ENCODE results near the gene AKAP8.

The AKAP8 gene

DNA sequence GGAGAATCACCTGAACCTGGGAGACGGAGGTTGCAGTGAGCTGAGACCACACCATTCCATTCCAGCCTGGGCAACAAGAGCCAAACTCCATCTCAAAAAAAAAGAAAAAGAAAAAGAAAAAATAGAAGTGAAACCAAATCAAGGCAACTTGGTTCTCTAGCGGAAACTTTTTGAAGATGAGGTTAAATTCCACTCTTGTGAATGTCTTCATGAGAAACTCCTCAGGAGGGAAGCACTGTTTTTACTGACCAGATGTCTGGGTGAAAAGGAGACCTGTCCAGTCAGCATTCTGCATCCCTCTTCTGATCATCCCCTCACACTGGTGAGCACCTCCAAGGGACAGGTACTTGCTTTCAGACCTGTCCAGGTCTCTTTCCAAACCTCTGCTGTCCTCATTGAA, 63.1 kb downstream of the AKAP8 start:
- no peak overlapping the region for H3K23ac ChIP-seq (ENCODE audit: low read length in 2 of 2)
- H3K27me3 ChIP-seq (ENCODE audit: control insufficient read depth in 1 of 2, insufficient read depth in 1 of 2, low read length in 2 of 2): no peaks in the 10 kb centered on the region
- H3K14ac ChIP-seq (ENCODE audit: low read length in 2 of 2): no peak overlapping the region
- 100% methylated on average over 1 of the region's 2 CpGs for WGBS
- no peaks in the 10 kb centered on the region for H3K9me3 ChIP-seq (ENCODE audit: control insufficient read depth, low read length)
- no peak overlapping the region for H2BK5ac ChIP-seq (ENCODE audit: low read depth, low read length, poor library complexity, severe bottlenecking)
- H2BK12ac ChIP-seq (ENCODE audit: low read length in 2 of 2): no peak overlapping the region
- H2AK5ac ChIP-seq (ENCODE audit: low read length, severe bottlenecking): no peak overlapping the region
- H3K9ac ChIP-seq (ENCODE audit: low read length): no peak overlapping the region
- no peak overlapping the region for H4K8ac ChIP-seq (ENCODE audit: low read length)
- no peak overlapping the region for H3K4me2 ChIP-seq (ENCODE audit: low read length, poor library complexity, severe bottlenecking)
- no peak overlapping the region for H3K4me3 ChIP-seq (ENCODE audit: insufficient read depth in 1 of 2, low read depth in 1 of 2, low read length in 2 of 2)
- H4K91ac ChIP-seq (ENCODE audit: low read length): no peak overlapping the region
- peaks cover 0 to 3% of the 10 kb centered on the region in 2 experiments for H3K36me3 ChIP-seq (ENCODE audit: control insufficient read depth in 1 of 2, insufficient read depth in 2 of 2, low read depth in 1 of 2, low read length in 2 of 2)
- peak overlapping the region; percentile 60 for H3K27ac ChIP-seq (ENCODE audit: low read length, poor library complexity, severe bottlenecking)
- H3K18ac ChIP-seq (ENCODE audit: low read depth in 1 of 2, low read length in 2 of 2): no peak overlapping the region
- DNase-seq: peak; percentile 75
- H2BK120ac ChIP-seq (ENCODE audit: low read depth, low read length): no peak overlapping the region
- H2BK15ac ChIP-seq (ENCODE audit: low read depth, poor library complexity, severe bottlenecking): no peak overlapping the region
- H3K79me1 ChIP-seq (replicated peaks; ENCODE audit: low read length, poor library complexity, severe bottlenecking): no peaks in the 10 kb centered on the region
- no peak overlapping the region for H3K4ac ChIP-seq (ENCODE audit: low read depth in 1 of 2, low read length in 2 of 2)
- H3K4me1 ChIP-seq (ENCODE audit: control insufficient read depth, insufficient read depth, low read depth, low read length): peaks cover 42% of the 10 kb centered on the region
- no peak overlapping the region for H2AFZ ChIP-seq (ENCODE audit: low read depth, low read length)

DNA sequence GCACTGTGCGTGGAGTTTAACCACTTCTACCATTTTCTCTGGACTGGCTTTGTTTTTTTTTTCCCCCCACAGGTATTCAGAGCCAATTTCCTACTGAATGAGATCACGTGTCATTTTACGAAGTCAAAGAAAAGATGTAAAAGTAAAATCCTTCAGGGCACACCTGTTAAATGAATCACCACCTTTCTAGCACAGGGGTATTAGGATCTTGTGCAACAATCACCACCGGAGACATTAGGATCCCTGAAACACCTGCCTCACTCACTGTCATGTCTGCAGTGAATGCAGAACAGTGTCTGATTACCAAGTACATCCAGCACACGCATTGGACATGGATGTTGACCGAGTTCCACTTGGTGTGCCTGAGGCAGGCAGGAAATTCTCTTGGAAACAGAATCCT, 64.5 kb downstream of the AKAP8 start:
- no peak overlapping the region for H2BK120ac ChIP-seq (ENCODE audit: low read depth, low read length)
- H2AK5ac ChIP-seq (ENCODE audit: low read length, severe bottlenecking): no peak overlapping the region
- no peak overlapping the region for H2BK12ac ChIP-seq (ENCODE audit: low read length in 2 of 2)
- no peak overlapping the region for H4K8ac ChIP-seq (ENCODE audit: low read length)
- H3K9ac ChIP-seq (ENCODE audit: low read length): no peak overlapping the region
- peaks cover 0 to 3% of the 10 kb centered on the region in 2 experiments for H3K36me3 ChIP-seq (ENCODE audit: control insufficient read depth in 1 of 2, insufficient read depth in 2 of 2, low read depth in 1 of 2, low read length in 2 of 2)
- DNase-seq: no peak
- H3K18ac ChIP-seq (ENCODE audit: low read depth in 1 of 2, low read length in 2 of 2): no peak overlapping the region
- no peak overlapping the region for H3K27ac ChIP-seq (ENCODE audit: low read length, poor library complexity, severe bottlenecking)
- no peak overlapping the region for H2AFZ ChIP-seq (ENCODE audit: low read depth, low read length)
- H3K23ac ChIP-seq (ENCODE audit: low read length in 2 of 2): no peak overlapping the region
- no peaks in the 10 kb centered on the region for H3K9me3 ChIP-seq (ENCODE audit: control insufficient read depth, low read length)
- no peak overlapping the region for H3K4ac ChIP-seq (ENCODE audit: low read depth in 1 of 2, low read length in 2 of 2)
- H3K14ac ChIP-seq (ENCODE audit: low read length in 2 of 2): no peak overlapping the region
- 96% methylated on average over 6 of the region's 6 CpGs for WGBS
- H4K91ac ChIP-seq (ENCODE audit: low read length): no peak overlapping the region
- no peaks in the 10 kb centered on the region for H3K27me3 ChIP-seq (ENCODE audit: control insufficient read depth in 1 of 2, insufficient read depth in 1 of 2, low read length in 2 of 2)
- H3K4me2 ChIP-seq (ENCODE audit: low read length, poor library complexity, severe bottlenecking): no peak overlapping the region
- H3K4me1 ChIP-seq (ENCODE audit: control insufficient read depth, insufficient read depth, low read depth, low read length): peaks cover 36% of the 10 kb centered on the region
- H2BK15ac ChIP-seq (ENCODE audit: low read depth, poor library complexity, severe bottlenecking): no peak overlapping the region
- no peak overlapping the region for H3K4me3 ChIP-seq (ENCODE audit: insufficient read depth in 1 of 2, low read depth in 1 of 2, low read length in 2 of 2)
- H3K79me1 ChIP-seq (replicated peaks; ENCODE audit: low read length, poor library complexity, severe bottlenecking): no peaks in the 10 kb centered on the region
- H2BK5ac ChIP-seq (ENCODE audit: low read depth, low read length, poor library complexity, severe bottlenecking): no peak overlapping the region

DNA sequence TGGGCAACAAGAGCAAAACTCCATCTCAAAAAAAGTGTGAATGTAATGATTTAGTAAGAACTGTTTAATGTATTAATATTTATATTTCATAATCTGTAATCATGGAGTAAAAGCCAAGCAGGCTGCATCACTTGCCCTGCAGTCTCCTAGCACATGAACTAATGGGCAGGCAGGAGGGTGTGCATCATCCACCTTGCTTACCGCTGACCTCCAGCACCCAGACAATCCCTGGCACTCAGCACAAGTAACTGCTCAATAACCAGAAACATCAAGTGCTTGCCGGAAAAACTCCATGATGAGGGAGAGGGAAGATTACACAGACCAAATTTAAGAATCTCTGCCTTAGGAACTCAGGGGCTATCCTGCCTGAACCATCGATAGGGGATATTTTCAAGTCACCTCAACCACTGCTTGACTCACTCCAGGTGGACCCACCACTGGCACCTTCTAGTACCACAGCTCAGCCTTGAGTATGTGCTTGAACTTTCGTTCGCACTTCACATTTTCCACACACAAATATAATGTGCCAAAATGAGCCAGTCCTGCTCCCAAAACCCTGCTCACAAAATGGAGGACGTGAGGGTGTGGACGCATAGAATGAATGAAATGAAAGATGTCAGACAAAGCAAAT, 65.8 kb downstream of the AKAP8 start:
- no peak overlapping the region for H3K23ac ChIP-seq (ENCODE audit: low read length in 2 of 2)
- H2BK15ac ChIP-seq (ENCODE audit: low read depth, poor library complexity, severe bottlenecking): no peak overlapping the region
- no peak overlapping the region for H3K27ac ChIP-seq (ENCODE audit: low read length, poor library complexity, severe bottlenecking)
- no peak for DNase-seq
- no peak overlapping the region for H3K4ac ChIP-seq (ENCODE audit: low read depth in 1 of 2, low read length in 2 of 2)
- no peaks in the 10 kb centered on the region for H3K27me3 ChIP-seq (ENCODE audit: control insufficient read depth in 1 of 2, insufficient read depth in 1 of 2, low read length in 2 of 2)
- no peaks in the 10 kb centered on the region for H3K9me3 ChIP-seq (ENCODE audit: control insufficient read depth, low read length)
- no peak overlapping the region for H3K14ac ChIP-seq (ENCODE audit: low read length in 2 of 2)
- H4K91ac ChIP-seq (ENCODE audit: low read length): no peak overlapping the region
- no peak overlapping the region for H4K8ac ChIP-seq (ENCODE audit: low read length)
- WGBS: 100% methylated on average over 6 of the region's 7 CpGs
- no peak overlapping the region for H2BK120ac ChIP-seq (ENCODE audit: low read depth, low read length)
- H2AFZ ChIP-seq (ENCODE audit: low read depth, low read length): no peak overlapping the region
- H3K4me3 ChIP-seq (ENCODE audit: insufficient read depth in 1 of 2, low read depth in 1 of 2, low read length in 2 of 2): no peak overlapping the region
- no peak overlapping the region for H3K4me2 ChIP-seq (ENCODE audit: low read length, poor library complexity, severe bottlenecking)
- no peak overlapping the region for H2BK5ac ChIP-seq (ENCODE audit: low read depth, low read length, poor library complexity, severe bottlenecking)
- no peak overlapping the region for H3K9ac ChIP-seq (ENCODE audit: low read length)
- H3K79me1 ChIP-seq (replicated peaks; ENCODE audit: low read length, poor library complexity, severe bottlenecking): no peaks in the 10 kb centered on the region
- no peak overlapping the region for H2BK12ac ChIP-seq (ENCODE audit: low read length in 2 of 2)
- peaks cover 28% of the 10 kb centered on the region for H3K4me1 ChIP-seq (ENCODE audit: control insufficient read depth, insufficient read depth, low read depth, low read length)
- H3K18ac ChIP-seq (ENCODE audit: low read depth in 1 of 2, low read length in 2 of 2): no peak overlapping the region
- peaks cover 0 to 3% of the 10 kb centered on the region in 2 experiments for H3K36me3 ChIP-seq (ENCODE audit: control insufficient read depth in 1 of 2, insufficient read depth in 2 of 2, low read depth in 1 of 2, low read length in 2 of 2)
- no peak overlapping the region for H2AK5ac ChIP-seq (ENCODE audit: low read length, severe bottlenecking)

DNA sequence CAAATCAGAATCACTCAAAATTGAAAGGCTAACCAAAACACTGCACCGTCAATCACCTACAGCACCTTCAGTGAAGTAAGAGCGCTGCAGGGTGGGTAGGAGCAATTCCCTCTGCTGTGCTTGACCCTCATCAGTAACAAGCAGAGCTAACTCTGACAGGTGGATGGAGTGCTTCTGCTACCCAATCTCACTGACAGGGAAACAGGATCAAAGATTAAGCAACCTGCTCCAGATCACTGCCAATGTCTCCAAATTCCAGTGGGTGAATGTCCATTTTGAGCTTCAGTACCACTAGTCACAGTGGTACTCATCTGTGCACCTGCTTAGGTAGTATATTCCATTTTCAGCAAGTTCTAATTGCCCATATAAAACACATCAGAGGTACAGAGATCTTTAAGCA, 72.4 kb downstream of the AKAP8 start:
- H3K14ac ChIP-seq (ENCODE audit: low read length in 2 of 2): no peak overlapping the region
- H3K27ac ChIP-seq (ENCODE audit: low read length, poor library complexity, severe bottlenecking): no peak overlapping the region
- H2BK5ac ChIP-seq (ENCODE audit: low read depth, low read length, poor library complexity, severe bottlenecking): no peak overlapping the region
- no peak overlapping the region for H3K23ac ChIP-seq (ENCODE audit: low read length in 2 of 2)
- no peak overlapping the region for H3K9ac ChIP-seq (ENCODE audit: low read length)
- peaks cover 7% of the 10 kb centered on the region for H3K4me1 ChIP-seq (ENCODE audit: control insufficient read depth, insufficient read depth, low read depth, low read length)
- H2AK5ac ChIP-seq (ENCODE audit: low read length, severe bottlenecking): no peak overlapping the region
- H2BK120ac ChIP-seq (ENCODE audit: low read depth, low read length): no peak overlapping the region
- H3K36me3 ChIP-seq (ENCODE audit: control insufficient read depth in 1 of 2, insufficient read depth in 2 of 2, low read depth in 1 of 2, low read length in 2 of 2): peaks cover 0 to 8% of the 10 kb centered on the region in 2 experiments
- H3K79me1 ChIP-seq (replicated peaks; ENCODE audit: low read length, poor library complexity, severe bottlenecking): no peaks in the 10 kb centered on the region
- no peaks in the 10 kb centered on the region for H3K27me3 ChIP-seq (ENCODE audit: control insufficient read depth in 1 of 2, insufficient read depth in 1 of 2, low read length in 2 of 2)
- no peaks in the 10 kb centered on the region for H3K9me3 ChIP-seq (ENCODE audit: control insufficient read depth, low read length)
- no peak overlapping the region for H4K91ac ChIP-seq (ENCODE audit: low read length)
- H2BK15ac ChIP-seq (ENCODE audit: low read depth, poor library complexity, severe bottlenecking): no peak overlapping the region
- H2AFZ ChIP-seq (ENCODE audit: low read depth, low read length): no peak overlapping the region
- no peak for DNase-seq
- no peak overlapping the region for H2BK12ac ChIP-seq (ENCODE audit: low read length in 2 of 2)
- no peak overlapping the region for H3K4me2 ChIP-seq (ENCODE audit: low read length, poor library complexity, severe bottlenecking)
- H3K4me3 ChIP-seq (ENCODE audit: insufficient read depth in 1 of 2, low read depth in 1 of 2, low read length in 2 of 2): no peak overlapping the region
- no peak overlapping the region for H3K18ac ChIP-seq (ENCODE audit: low read depth in 1 of 2, low read length in 2 of 2)
- H3K4ac ChIP-seq (ENCODE audit: low read depth in 1 of 2, low read length in 2 of 2): no peak overlapping the region
- 95% methylated on average over 2 of the region's 2 CpGs for WGBS
- H4K8ac ChIP-seq (ENCODE audit: low read length): no peak overlapping the region
